HL-60 (cell line): ENCODE results near the gene GPC3.
"Not testable (repeated sequence)": the region's sequence is repeated elsewhere in the genome, so short reads cannot be mapped to it uniquely, and the experiment has no call there.

ENCODE experiments used
- DNase-seq, 2 experiments: peaks; one replicate each; pipeline ENCODE4 v3.0.0-alpha.2; 2010 to 2020; ENCODE audit warnings: low read depth in 1 of 2, low spot score in 1 of 2
- H3K27ac ChIP-seq: fragments of 250-450 bp; sonication (Bioruptor Pico); replicated peaks from 2 replicates; pipeline ENCODE4 v1.5.1; 2020; ENCODE audit warnings: mild to moderate bottlenecking, moderate library complexity
- H3K27me3 ChIP-seq: fragments of 250-450 bp; sonication (Bioruptor Pico); 2 replicates; pipeline ENCODE4 v1.5.1; 2021; ENCODE audit warnings: mild to moderate bottlenecking, moderate library complexity; ENCODE audit not compliant: insufficient read depth, poor library complexity, severe bottlenecking
- H3K4me3 ChIP-seq: replicated peaks from 2 replicates; pipeline ENCODE4 v1.5.1; 2011; ENCODE audit warnings: mild to moderate bottlenecking, control low read depth, low read length; ENCODE audit not compliant: insufficient read depth
- CTCF ChIP-seq: IDR thresholded peaks from one replicate; pipeline ENCODE4 v1.5.1; 2011; ENCODE audit warnings: low read length, control low read depth, inconsistent platforms; ENCODE audit not compliant: insufficient read depth
- GABPA ChIP-seq: IDR thresholded peaks from 2 replicates; pipeline ENCODE4 v1.6.1; 2012; ENCODE audit warnings: low read depth
- POLR2AphosphoS5 ChIP-seq: IDR thresholded peaks from 2 replicates; pipeline ENCODE4 v1.6.1; 2012; ENCODE audit warnings: low read depth
- REST ChIP-seq: IDR thresholded peaks from 2 replicates; pipeline ENCODE4 v1.6.1; 2012; ENCODE audit warnings: low read depth; ENCODE audit not compliant: insufficient replicate concordance
- SPI1 ChIP-seq: IDR thresholded peaks from 2 replicates; pipeline ENCODE4 v1.6.1; 2012; ENCODE audit warnings: low read depth, mild to moderate bottlenecking, borderline replicate concordance

GPC3 gene

GRCh38 chrX:133627673-133628072 lies 357.7 kb downstream of the GPC3 start:
- no peak for DNase-seq
- TF ChIP-seq POLR2AphosphoS5 (no peak), CTCF (no peak), GABPA (no peak), SPI1 (no peak), REST (no peak)
- Histone ChIP-seq H3K27me3 (no peaks in the 10 kb centered on the region), H3K4me3 (no peak overlapping the region), H3K27ac (no peak overlapping the region)

- not testable (repeated sequence) for H3K27me3 ChIP-seq, H3K27ac ChIP-seq, DNase-seq, H3K4me3 ChIP-seq
Observed at GRCh38 chrX:133621384-133621783, 364.0 kb downstream of the GPC3 start.

GRCh38 chrX:133611676-133612075 lies 373.7 kb downstream of the GPC3 start:
- no peak for DNase-seq
- Histone ChIP-seq H3K4me3 (no peak overlapping the region), H3K27me3 (no peaks in the 10 kb centered on the region), H3K27ac (no peak overlapping the region)
- TF ChIP-seq SPI1 (no peak), REST (no peak), CTCF (no peak), GABPA (no peak), POLR2AphosphoS5 (no peak)

- Histone ChIP-seq H3K4me3 (no peak overlapping the region), H3K27me3 (no peaks in the 10 kb centered on the region), H3K27ac (no peak overlapping the region)
- DNase-seq = no peak
- TF ChIP-seq REST = no peak
- no peak for TF ChIP-seq GABPA
- TF ChIP-seq POLR2AphosphoS5 = no peak
- no peak for TF ChIP-seq SPI1
- TF ChIP-seq CTCF = no peak
Observed at GRCh38 chrX:133610056-133610455, 375.3 kb downstream of the GPC3 start.
